OCI-LY7 (cell line): ENCODE data around the gene AGR2. TPM values are rescaled to one million over a fixed set of nuclear protein-coding genes. Genes with fewer than 3 reads are reported as not detected.

Experiments used
- BruUV-seq: library from RNA; stranded (reverse); fragments of 400-500 nt; replicated peaks from 2 replicates; lab custom pipeline; 2021; lab: Mats Ljungman, UMichigan
- CTCF ChIA-PET: fragments of 300-600 bp; sonication (Branson Sonifier 250); formaldehyde crosslinking; loops from one replicate; lab custom pipeline; 2022; ENCODE audit warnings: antibody characterized with exemption; ENCODE audit not compliant: unreplicated experiment; lab: Charles Lee
- POLR2A ChIA-PET: fragments of 300-600 bp; sonication (Branson Sonifier 250); formaldehyde crosslinking; loops from one replicate; lab custom pipeline; 2022; ENCODE audit warnings: antibody characterized with exemption; lab: Charles Lee
- DNase-seq: peaks from one replicate; pipeline ENCODE4 v3.0.0-alpha.2; 2015; ENCODE audit warnings: low spot score
- H2AFZ ChIP-seq: fragments of 200-600 bp; sonication (generic), shearing (Covaris generic); 2 replicates; pipeline ENCODE4 v1.6.1; 2014; ENCODE audit warnings: mild to moderate bottlenecking, antibody characterized with exemption, low read length, moderate library complexity
- H3K27ac ChIP-seq: fragments of 200-600 bp; sonication (generic); 2 replicates; pipeline ENCODE4 v1.5.1; 2014; ENCODE audit warnings: mixed run types, low read depth, mild to moderate bottlenecking, moderate library complexity, low read length, inconsistent platforms; ENCODE audit not compliant: poor library complexity, severe bottlenecking
- H3K36me3 ChIP-seq: fragments of 200-600 bp; sonication (generic); 2 replicates; pipeline ENCODE4 v1.6.1; 2014; ENCODE audit warnings: mild to moderate bottlenecking, antibody characterized with exemption, low read length, moderate library complexity, mixed read lengths; ENCODE audit not compliant: insufficient read depth
- H3K4me1 ChIP-seq: fragments of 200-600 bp; sonication (generic); 2 replicates; pipeline ENCODE4 v1.5.1; 2014; ENCODE audit warnings: mild to moderate bottlenecking, low read length; ENCODE audit not compliant: insufficient read depth, poor library complexity, severe bottlenecking
- H3K4me2 ChIP-seq: fragments of 200-600 bp; sonication (generic); 2 replicates; pipeline ENCODE4 v1.6.1; 2014; ENCODE audit warnings: mild to moderate bottlenecking, low read length
- H3K4me3 ChIP-seq: fragments of 200-600 bp; sonication (generic); 2 replicates; pipeline ENCODE4 v1.5.1; 2014; ENCODE audit warnings: mild to moderate bottlenecking, low read depth, low read length; ENCODE audit not compliant: poor library complexity, severe bottlenecking
- H3K79me2 ChIP-seq: fragments of 200-600 bp; sonication (generic); 2 replicates; pipeline ENCODE4 v1.6.1; 2016; ENCODE audit warnings: low read depth, mild to moderate bottlenecking, low read length, moderate library complexity, mixed read lengths; ENCODE audit not compliant: insufficient read depth
- H3K9me2 ChIP-seq: fragments of 200-600 bp; sonication (generic); 2 replicates; pipeline ENCODE4 v1.6.1; 2016; ENCODE audit warnings: mild to moderate bottlenecking, low read length, mixed read lengths; ENCODE audit not compliant: insufficient read depth
- H3K9me3 ChIP-seq: fragments of 200-600 bp; sonication (generic); 2 replicates; pipeline ENCODE4 v1.6.1; 2014; ENCODE audit warnings: mild to moderate bottlenecking, mixed run types, low read length, mixed read lengths
- H4K20me1 ChIP-seq: fragments of 200-600 bp; sonication (generic); 2 replicates; pipeline ENCODE4 v1.6.1; 2014; ENCODE audit warnings: mild to moderate bottlenecking, antibody characterized with exemption, low read length, moderate library complexity, mixed read lengths; ENCODE audit not compliant: insufficient read depth
- EZH2phosphoT487 ChIP-seq: fragments of 200-600 bp; sonication (generic); IDR thresholded peaks from 2 replicates; pipeline ENCODE4 v1.6.1; 2018; ENCODE audit warnings: low read depth, borderline replicate concordance, mild to moderate bottlenecking, mixed run types, antibody characterized with exemption, low read length, moderate library complexity, mixed read lengths
- intact Hi-C: fragments of 100-400 bp; cut with micrococcal nuclease; formaldehyde crosslinking; loops from one replicate; pipeline ENCODE4 v1.10.0; 2022; ENCODE audit not compliant: unreplicated experiment
- total RNA-seq, 2 experiments: library from RNA; depleted of rRNA in 1 of 2; stranded (reverse); fragments of >200 nt in 1 of 2; shearing (Covaris generic) in 1 of 2; gene quantifications; 2 replicates each; pipeline ENCODE4 v1.2.3, GENCODE V29; 2014 to 2022
- TF ChIP-seq, protein P1 (sequence below): fragments of 200-600 bp; sonication (generic); conservative IDR thresholded peaks from 2 replicates; pipeline ENCODE4 v1.5.1; 2014; ENCODE audit warnings: mild to moderate bottlenecking, antibody characterized with exemption, low read length, moderate library complexity, mixed read lengths

The AGR2 gene
- total RNA-seq, 2 experiments from 2014 or later, result not detected

DNA sequence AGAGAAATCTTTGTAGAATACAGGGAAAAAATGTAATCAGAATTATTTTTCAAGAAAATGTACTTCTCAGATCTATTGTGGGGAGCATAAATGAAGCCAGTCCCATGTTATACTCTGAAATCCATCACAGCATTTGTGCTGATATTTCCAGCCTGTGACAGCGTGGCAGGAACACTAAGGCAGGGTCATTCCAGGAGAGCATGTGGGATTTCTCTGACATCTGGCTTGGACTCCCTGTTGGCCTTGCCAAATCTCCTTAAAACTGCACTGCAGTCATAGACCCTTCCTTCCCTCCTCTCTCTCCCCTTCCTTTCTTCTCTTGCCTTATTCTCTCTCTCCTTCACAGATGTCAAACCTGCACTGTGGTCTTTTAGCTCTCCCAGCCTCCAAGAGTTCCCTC is 57.7 kb downstream of the AGR2 start:
- Histone ChIP-seq H3K4me3 (no peak overlapping the region), H3K9me3 (no peaks in the 10 kb centered on the region), H3K4me2 (no peak overlapping the region), H4K20me1 (no peaks in the 10 kb centered on the region), H3K4me1 (no peaks in the 10 kb centered on the region), H3K36me3 (no peaks in the 10 kb centered on the region), H2AFZ (no peak overlapping the region), H3K9me2 (no peaks in the 10 kb centered on the region), H3K27ac (no peak overlapping the region), H3K79me2 (no peaks in the 10 kb centered on the region)
- TF ChIP-seq, protein P1, sequence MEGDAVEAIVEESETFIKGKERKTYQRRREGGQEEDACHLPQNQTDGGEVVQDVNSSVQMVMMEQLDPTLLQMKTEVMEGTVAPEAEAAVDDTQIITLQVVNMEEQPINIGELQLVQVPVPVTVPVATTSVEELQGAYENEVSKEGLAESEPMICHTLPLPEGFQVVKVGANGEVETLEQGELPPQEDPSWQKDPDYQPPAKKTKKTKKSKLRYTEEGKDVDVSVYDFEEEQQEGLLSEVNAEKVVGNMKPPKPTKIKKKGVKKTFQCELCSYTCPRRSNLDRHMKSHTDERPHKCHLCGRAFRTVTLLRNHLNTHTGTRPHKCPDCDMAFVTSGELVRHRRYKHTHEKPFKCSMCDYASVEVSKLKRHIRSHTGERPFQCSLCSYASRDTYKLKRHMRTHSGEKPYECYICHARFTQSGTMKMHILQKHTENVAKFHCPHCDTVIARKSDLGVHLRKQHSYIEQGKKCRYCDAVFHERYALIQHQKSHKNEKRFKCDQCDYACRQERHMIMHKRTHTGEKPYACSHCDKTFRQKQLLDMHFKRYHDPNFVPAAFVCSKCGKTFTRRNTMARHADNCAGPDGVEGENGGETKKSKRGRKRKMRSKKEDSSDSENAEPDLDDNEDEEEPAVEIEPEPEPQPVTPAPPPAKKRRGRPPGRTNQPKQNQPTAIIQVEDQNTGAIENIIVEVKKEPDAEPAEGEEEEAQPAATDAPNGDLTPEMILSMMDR, result no peak
- intact Hi-C loops, result no loop called here
- ChIA-PET POLR2A (no interaction called here), CTCF (no interaction called here)
- DNase-seq, result no peak
- BruUV-seq, result no TSS peak

GRCh38 chr7:16745645-16746044 is 59.2 kb downstream of the AGR2 start:
- H3K9me3 ChIP-seq, result no peaks in the 10 kb centered on the region
- no peak overlapping the region for H3K4me3 ChIP-seq
- no peaks in the 10 kb centered on the region for H3K79me2 ChIP-seq
- no TSS peak for BruUV-seq
- H3K4me2 ChIP-seq, result no peak overlapping the region
- ChIA-PET POLR2A (interaction anchor here (0.7 kb wide), 1 partner anchor 67 kb away, joined by 3 read pairs; no protein-coding TSS in a partner anchor), CTCF (no interaction called here)
- TF ChIP-seq, protein P1, result no peak
- TF ChIP-seq EZH2phosphoT487, result no peak
- H3K4me1 ChIP-seq, result no peaks in the 10 kb centered on the region
- H3K9me2 ChIP-seq, result no peaks in the 10 kb centered on the region
- H4K20me1 ChIP-seq, result no peaks in the 10 kb centered on the region
- intact Hi-C loops, result no loop called here
- no peak for DNase-seq
- no peaks in the 10 kb centered on the region for H3K36me3 ChIP-seq
- no peak overlapping the region for H2AFZ ChIP-seq
- no peak overlapping the region for H3K27ac ChIP-seq

GRCh38 chr7:16744518-16745250 is 60.1 kb downstream of the AGR2 start:
- BruUV-seq, result no TSS peak
- POLR2A ChIA-PET, result no interaction called here
- CTCF ChIA-PET, result no interaction called here

More at GRCh38 chr7:16744518-16745250, 60.1 kb downstream of the AGR2 start:
- no peaks in the 10 kb centered on the region for H3K79me2 ChIP-seq
- H2AFZ ChIP-seq, result no peak overlapping the region
- intact Hi-C loops, result no loop called here
- no peaks in the 10 kb centered on the region for H3K9me2 ChIP-seq
- no peaks in the 10 kb centered on the region for H3K9me3 ChIP-seq
- TF ChIP-seq, protein P1, result no peak
- no peak for TF ChIP-seq EZH2phosphoT487
- no peak overlapping the region for H3K27ac ChIP-seq
- H4K20me1 ChIP-seq, result no peaks in the 10 kb centered on the region
- no peak for DNase-seq
- H3K36me3 ChIP-seq, result no peaks in the 10 kb centered on the region
- H3K4me3 ChIP-seq, result no peak overlapping the region
- H3K4me1 ChIP-seq, result no peaks in the 10 kb centered on the region
- no peak overlapping the region for H3K4me2 ChIP-seq
